OCI-M1 (cell line): ENCODE results near the gene KRI1.
A peak's percentile ranks its signal among the peaks of the same experiment; 100 is the strongest.

Source experiments
- DNase-seq: peaks from one replicate; lab custom pipeline; 2025; lab: John Stamatoyannopoulos, UW

The KRI1 gene

GRCh38 chr19:10518444-10519361 lies 47.1 kb downstream of the KRI1 start:
- DNase-seq, result no peak

GRCh38 chr19:10517760-10518443 lies 47.9 kb downstream of the KRI1 start:
- peak; percentile 90 for DNase-seq

- no peak for DNase-seq
Observed at GRCh38 chr19:10517361-10517759, 48.5 kb downstream of the KRI1 start, which contains the start of gene S1PR5. TSS of gene S1PR5 (minus strand) at chr19:10517447. CDS start at chr19:10515011, 2,436 bp downstream.

- DNase-seq, result no peak
Observed at GRCh38 chr19:10516671-10517286, 49.0 kb downstream of the KRI1 start.

- no peak for DNase-seq
Observed at GRCh38 chr19:10516064-10516385, 49.8 kb downstream of the KRI1 start.

GRCh38 chr19:10514211-10515145 lies 51.3 kb downstream of the KRI1 start:
- DNase-seq, result no peak

- DNase-seq, result no peak
Observed at GRCh38 chr19:10513223-10513622, 52.6 kb downstream of the KRI1 start.

- peak; percentile 77 for DNase-seq
Observed at GRCh38 chr19:10510301-10510802, 55.5 kb downstream of the KRI1 start.

- DNase-seq, result no peak
Observed at GRCh38 chr19:10508707-10509106, 57.1 kb downstream of the KRI1 start.

GRCh38 chr19:10508036-10508435 lies 57.8 kb downstream of the KRI1 start:
- no peak for DNase-seq

GRCh38 chr19:10505583-10506229 lies 60.1 kb downstream of the KRI1 start:
- DNase-seq, result peak; percentile 97
